HCT116 (cell line): ENCODE measurements around the gene HINT1. TPM values are rescaled to one million over a fixed set of nuclear protein-coding genes. Genes with fewer than 3 reads are reported as not detected.
A peak's percentile ranks its signal among the peaks of the same experiment; 100 is the strongest.

Experiments
- ATAC-seq: fragments of 200-7000 bp; cut with Tn5 transposase; 2 replicates; pipeline ENCODE4 v1.9.1; 2020; ENCODE audit warnings: mild to moderate bottlenecking, moderate library complexity
- BruUV-seq: library from RNA; stranded (reverse); fragments of 400-500 nt; replicated peaks from 2 replicates; lab custom pipeline; 2021; lab: Mats Ljungman, UMichigan
- CTCF ChIA-PET: fragments of 300-600 bp; sonication (Branson Sonifier 250); formaldehyde crosslinking; loops from one replicate; lab custom pipeline; 2021; ENCODE audit warnings: antibody characterized with exemption; lab: Charles Lee
- POLR2A ChIA-PET: fragments of 300-600, 350-600 bp; sonication (Branson Sonifier 250); formaldehyde crosslinking; loops from one replicate; lab custom pipeline; 2021; ENCODE audit warnings: antibody characterized with exemption; lab: Charles Lee
- RAD21 ChIA-PET, 2 experiments: fragments of 300-600 bp; sonication (Branson Sonifier 250); formaldehyde crosslinking; loops; one replicate each; lab custom pipeline; 2023; ENCODE audit warnings: low total read pairs in 2 of 2; ENCODE audit not compliant: uncharacterized antibody in 2 of 2, unreplicated experiment in 2 of 2, low non-redundant PET in 1 of 2; lab: Charles Lee
- DNase-seq: peaks from one replicate; pipeline ENCODE4 v3.0.0-alpha.2; 2010; ENCODE audit warnings: low read depth, low spot score
- H2AFZ ChIP-seq: fragments of 200-600 bp; shearing (Covaris generic), sonication (generic); 2 replicates; pipeline ENCODE4 v1.6.1; 2017; ENCODE audit warnings: low read depth, mixed run types, mixed read lengths, antibody characterized with exemption, low read length; ENCODE audit not compliant: poor library complexity, severe bottlenecking
- H3K27ac ChIP-seq: 2 replicates; pipeline ENCODE4 v1.5.1; 2012; ENCODE audit warnings: low read depth, low read length
- H3K27me3 ChIP-seq: fragments of 200-600 bp; sonication (generic); 2 replicates; pipeline ENCODE4 v1.6.1; 2016; ENCODE audit warnings: mixed run types, low read length, mixed read lengths; ENCODE audit not compliant: insufficient read depth
- H3K36me3 ChIP-seq, 2 experiments: fragments of 200-500 bp in 1 of 2; fragments of 200-600 bp in 1 of 2; sonication (Bioruptor generic) in 1 of 2; sonication (generic) in 1 of 2; 2 replicates each; pipeline versions ENCODE4 v1.5.1 to v1.6.1; 2014 to 2016; ENCODE audit warnings: low read length in 2 of 2, inconsistent platforms in 1 of 2, mixed read lengths in 1 of 2, mixed run types in 1 of 2; ENCODE audit not compliant: insufficient read depth in 2 of 2, control insufficient read depth in 1 of 2
- H3K4me1 ChIP-seq, 2 experiments: fragments of 200-600 bp in 1 of 2; sonication (generic) in 1 of 2; 2 replicates each; pipeline versions ENCODE4 v1.5.1 to v1.6.1; 2012 to 2017; ENCODE audit warnings: low read length in 2 of 2, inconsistent platforms in 1 of 2, mild to moderate bottlenecking in 1 of 2, mixed read lengths in 1 of 2, mixed run types in 1 of 2, moderate library complexity in 1 of 2; ENCODE audit not compliant: insufficient read depth in 2 of 2, control insufficient read depth in 1 of 2
- H3K4me2 ChIP-seq: fragments of 200-600 bp; sonication (generic); 2 replicates; pipeline ENCODE4 v1.6.1; 2017; ENCODE audit warnings: mixed run types, low read length, mixed read lengths
- H3K4me3 ChIP-seq, 2 experiments: fragments of 200-600 bp in 1 of 2; sonication (generic) in 1 of 2; replicated peaks in 1 of 2; 2 replicates each; pipeline ENCODE4 v1.5.1; 2011 to 2016; ENCODE audit warnings: low read length in 2 of 2, control low read depth in 1 of 2, low read depth in 1 of 2, mild to moderate bottlenecking in 1 of 2, mixed read lengths in 1 of 2, mixed run types in 1 of 2
- H3K79me2 ChIP-seq: fragments of 200-600 bp; sonication (generic); 2 replicates; pipeline ENCODE4 v1.6.1; 2017; ENCODE audit warnings: mild to moderate bottlenecking, mixed run types, low read length, moderate library complexity, mixed read lengths; ENCODE audit not compliant: insufficient read depth
- H3K9ac ChIP-seq: fragments of 200-600 bp; sonication (generic); 2 replicates; pipeline ENCODE4 v1.6.1; 2016; ENCODE audit warnings: low read length, mixed read lengths
- H3K9me2 ChIP-seq: fragments of 200-600 bp; sonication (generic), shearing (Covaris generic); 2 replicates; pipeline ENCODE4 v1.6.1; 2017; ENCODE audit warnings: mixed run types, mild to moderate bottlenecking, moderate library complexity; ENCODE audit not compliant: insufficient read depth
- H3K9me3 ChIP-seq, 2 experiments: fragments of 200-500 bp in 1 of 2; fragments of 200-600 bp in 1 of 2; sonication (Bioruptor generic) in 1 of 2; sonication (generic) in 1 of 2; 2 replicates each; pipeline ENCODE4 v1.6.1; 2014 to 2017; ENCODE audit warnings: low read length in 2 of 2, mixed read lengths in 2 of 2, inconsistent platforms in 1 of 2, low read depth in 1 of 2, mild to moderate bottlenecking in 1 of 2, mixed run types in 1 of 2, moderate library complexity in 1 of 2; ENCODE audit not compliant: control insufficient read depth in 1 of 2, insufficient read depth in 1 of 2
- H4K20me1 ChIP-seq: fragments of 200-600 bp; sonication (generic), shearing (Covaris generic); 2 replicates; pipeline ENCODE4 v1.6.1; 2017; ENCODE audit warnings: mixed run types, mild to moderate bottlenecking, moderate library complexity; ENCODE audit not compliant: insufficient read depth
- CTCF ChIP-seq, 3 experiments: fragments of 200-600 bp in 1 of 3; sonication (generic) in 1 of 3; IDR thresholded peaks in 2 of 3; conservative IDR thresholded peaks in 1 of 3; 2 replicates each; pipeline ENCODE4 v1.5.1; 2012 to 2017; ENCODE audit warnings: low read depth in 2 of 3, low read length in 2 of 3, antibody characterized with exemption in 1 of 3, borderline replicate concordance in 1 of 3, control low read depth in 1 of 3, mild to moderate bottlenecking in 1 of 3, mixed read lengths in 1 of 3, mixed run types in 1 of 3, moderate library complexity in 1 of 3; ENCODE audit not compliant: insufficient read depth in 1 of 3
- ELF1 ChIP-seq: IDR thresholded peaks from 2 replicates; pipeline ENCODE4 v1.6.1; 2012; ENCODE audit warnings: low read depth, borderline replicate concordance
- RAD21 ChIP-seq: IDR thresholded peaks from 2 replicates; pipeline ENCODE4 v1.6.1; 2012; ENCODE audit warnings: low read depth, mild to moderate bottlenecking
- intact Hi-C: fragments of 100-400 bp; cut with micrococcal nuclease; formaldehyde crosslinking; loops from 2 replicates; pipeline ENCODE4 v1.10.0; 2022
- total RNA-seq: library from RNA; stranded (reverse); gene quantifications from one replicate; pipeline ENCODE4 v1.2.1, GENCODE V29; 2021; ENCODE audit not compliant: unreplicated experiment

HINT1 gene
- total RNA-seq, 1 experiment from 2014 or later, result 222 TPM

- Histone ChIP-seq H2AFZ (peak overlapping the region; percentile 88), H3K9ac (no peak overlapping the region), H3K4me3 (no peak overlapping the region), H3K4me1 (peaks cover 2% of the 10 kb centered on the region in 2 experiments; a peak in 2 of 4 replicates), H3K27ac (no peak overlapping the region), H3K9me3 (no peaks in the 10 kb centered on the region), H3K27me3 (no peaks in the 10 kb centered on the region), H4K20me1 (no peaks in the 10 kb centered on the region), H3K4me2 (peak overlapping the region; percentile 22), H3K79me2 (no peaks in the 10 kb centered on the region), H3K36me3 (no peaks in the 10 kb centered on the region), H3K9me2 (no peaks in the 10 kb centered on the region)
- ChIA-PET RAD21 (no interaction called here), POLR2A (no interaction called here), CTCF (interaction anchor here (1.0 to 2.0 kb wide), 4 partner anchors 272 to 1339 kb away, joined by 3 to 8 read pairs (median 3); no protein-coding TSS in a partner anchor)
- peak; percentile 35 for DNase-seq
- intact Hi-C loops, result loop anchor here (1.0 to 10.0 kb wide), 7 partner anchors 238 to 1338 kb away; no protein-coding TSS in a partner anchor
- no TSS peak for BruUV-seq
- TF ChIP-seq RAD21 (peak; percentile 83), CTCF (IDR thresholded peaks at IDR 0.05 in 2 of 3, conservative IDR thresholded peaks at IDR 0.05 in 1 of 3; ENCODE audit: borderline replicate concordance in 1 of 3, insufficient read depth in 1 of 3, low read depth in 2 of 3, low read length in 2 of 3) (peak; percentile 67 to 83 (median 72)), ELF1 (no peak)
- peak; percentile 90 for ATAC-seq
Observed at GRCh38 chr5:131109540-131110255, 55.4 kb downstream of the HINT1 start.

Other genes starting within 250 kb of the HINT1 start
- gene LYRM7, start 5.7 kb upstream of the HINT1 start, total RNA-seq, result 14.4 TPM
- gene CDC42SE2, start 98.8 kb upstream of the HINT1 start, total RNA-seq, result 27.0 TPM